Caco-2 (cell line): ENCODE measurements around the gene NNT. TPM values are rescaled to one million over a fixed set of nuclear protein-coding genes. Genes with fewer than 3 reads are reported as not detected.
"Not testable (repeated sequence)": the region's sequence is repeated elsewhere in the genome, so short reads cannot be mapped to it uniquely, and the experiment has no call there.

Experiments used
- BruUV-seq: library from RNA; stranded (reverse); fragments of 400-500 nt; replicated peaks from 2 replicates; lab custom pipeline; 2021; lab: Mats Ljungman, UMichigan
- CTCF ChIA-PET: fragments of 300-600 bp; sonication (Branson Sonifier 250); formaldehyde crosslinking; loops from one replicate; lab custom pipeline; 2022; ENCODE audit warnings: antibody characterized with exemption; lab: Charles Lee
- POLR2A ChIA-PET: fragments of 300-600 bp; sonication (Branson Sonifier 250); formaldehyde crosslinking; loops from one replicate; lab custom pipeline; 2022; ENCODE audit warnings: antibody characterized with exemption; lab: Charles Lee
- DNase-seq, 2 experiments: peaks; one replicate each; pipeline versions ENCODE4 v3.0.0 to v3.0.0-alpha.2; 2020 to 2022
- H3K27me3 ChIP-seq: replicated peaks from 2 replicates; pipeline ENCODE4 v1.6.0; 2011; ENCODE audit warnings: low read length; ENCODE audit not compliant: control insufficient read depth, insufficient read depth
- H3K36me3 ChIP-seq: 2 replicates; pipeline ENCODE4 v1.5.1; 2011; ENCODE audit warnings: low read length; ENCODE audit not compliant: control insufficient read depth, insufficient read depth
- H3K4me1 ChIP-seq: fragments of 250-450 bp; sonication (Bioruptor Pico); 2 replicates; pipeline ENCODE4 v1.5.1; 2020; ENCODE audit warnings: mild to moderate bottlenecking
- H3K4me3 ChIP-seq: 2 replicates; pipeline ENCODE4 v1.5.1; 2011; ENCODE audit warnings: low read depth, mild to moderate bottlenecking, control low read depth, low read length
- H3K9me3 ChIP-seq: fragments of 250-450 bp; sonication (Bioruptor Pico); 2 replicates; pipeline ENCODE4 v1.5.1; 2020; ENCODE audit warnings: mild to moderate bottlenecking, moderate library complexity
- H3K27ac Mint-ChIP-seq: one replicate; pipeline ENCODE4 v1.8.0; 2022; ENCODE audit warnings: mixed read lengths; ENCODE audit not compliant: unreplicated experiment
- H3K27me3 Mint-ChIP-seq: one replicate; pipeline ENCODE4 v1.8.0; 2022; ENCODE audit warnings: mixed read lengths; ENCODE audit not compliant: insufficient read depth, unreplicated experiment
- H3K36me3 Mint-ChIP-seq: one replicate; pipeline ENCODE4 v1.8.0; 2022; ENCODE audit warnings: mild to moderate bottlenecking, mixed read lengths; ENCODE audit not compliant: insufficient read depth, unreplicated experiment
- H3K4me1 Mint-ChIP-seq: one replicate; pipeline ENCODE4 v1.8.0; 2022; ENCODE audit warnings: low read depth, mixed read lengths; ENCODE audit not compliant: unreplicated experiment
- H3K4me3 Mint-ChIP-seq: one replicate; pipeline ENCODE4 v1.8.0; 2022; ENCODE audit warnings: mild to moderate bottlenecking, moderate library complexity, mixed read lengths; ENCODE audit not compliant: unreplicated experiment
- H3K9me3 Mint-ChIP-seq: one replicate; pipeline ENCODE4 v1.8.0; 2022; ENCODE audit warnings: mixed read lengths; ENCODE audit not compliant: unreplicated experiment
- intact Hi-C: fragments of 100-400 bp; cut with micrococcal nuclease; formaldehyde crosslinking; loops from one replicate; pipeline ENCODE4 v1.10.0; 2022; ENCODE audit not compliant: unreplicated experiment
- total RNA-seq: library from RNA; stranded (reverse); gene quantifications from 2 replicates; pipeline ENCODE4 v1.2.3, GENCODE V29; 2022
- TF ChIP-seq, protein P1 (sequence below), 2 experiments: fragments of 200-600 bp in 1 of 2; IDR thresholded peaks; 1 replicate in 1 of 2; 2 replicates in 1 of 2; pipeline versions ENCODE4 v1.5.1 to v1.8.0; 2011 to 2022; ENCODE audit warnings: antibody characterized with exemption in 1 of 2, control low read depth in 1 of 2, inconsistent platforms in 1 of 2, low read depth in 1 of 2, low read length in 1 of 2, mild to moderate bottlenecking in 1 of 2, moderate library complexity in 1 of 2; ENCODE audit not compliant: insufficient read depth in 1 of 2, severe bottlenecking in 1 of 2, unreplicated experiment in 1 of 2

The NNT gene
- total RNA-seq, 1 experiment from 2014 or later = 44.8 TPM

DNA sequence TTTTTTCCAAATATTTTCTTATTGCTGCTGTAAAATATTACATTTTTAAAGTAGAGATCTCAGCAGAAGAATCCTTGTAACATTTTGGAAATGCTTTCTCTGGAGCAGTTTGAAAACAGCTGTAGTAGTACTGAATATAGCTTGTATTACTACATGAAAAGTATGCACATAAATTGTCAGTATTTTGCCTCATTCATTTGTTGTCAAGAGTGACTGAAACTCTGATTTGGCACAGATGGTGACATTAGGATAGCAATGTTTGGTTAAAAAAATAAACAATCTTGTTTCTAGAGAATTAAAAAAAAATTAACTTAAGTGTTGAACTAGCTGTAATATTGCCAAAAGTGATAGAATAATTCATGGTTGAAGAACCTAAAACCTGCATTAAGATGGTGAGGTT lies 90.4 kb downstream of the NNT start:
- ChIA-PET POLR2A (no interaction called here), CTCF (no interaction called here)
- intact Hi-C loops = no loop called here
- H3K36me3 ChIP-seq = no peaks in the 10 kb centered on the region; the same call in 1 of the 2 replicates
- TF ChIP-seq, protein P1, sequence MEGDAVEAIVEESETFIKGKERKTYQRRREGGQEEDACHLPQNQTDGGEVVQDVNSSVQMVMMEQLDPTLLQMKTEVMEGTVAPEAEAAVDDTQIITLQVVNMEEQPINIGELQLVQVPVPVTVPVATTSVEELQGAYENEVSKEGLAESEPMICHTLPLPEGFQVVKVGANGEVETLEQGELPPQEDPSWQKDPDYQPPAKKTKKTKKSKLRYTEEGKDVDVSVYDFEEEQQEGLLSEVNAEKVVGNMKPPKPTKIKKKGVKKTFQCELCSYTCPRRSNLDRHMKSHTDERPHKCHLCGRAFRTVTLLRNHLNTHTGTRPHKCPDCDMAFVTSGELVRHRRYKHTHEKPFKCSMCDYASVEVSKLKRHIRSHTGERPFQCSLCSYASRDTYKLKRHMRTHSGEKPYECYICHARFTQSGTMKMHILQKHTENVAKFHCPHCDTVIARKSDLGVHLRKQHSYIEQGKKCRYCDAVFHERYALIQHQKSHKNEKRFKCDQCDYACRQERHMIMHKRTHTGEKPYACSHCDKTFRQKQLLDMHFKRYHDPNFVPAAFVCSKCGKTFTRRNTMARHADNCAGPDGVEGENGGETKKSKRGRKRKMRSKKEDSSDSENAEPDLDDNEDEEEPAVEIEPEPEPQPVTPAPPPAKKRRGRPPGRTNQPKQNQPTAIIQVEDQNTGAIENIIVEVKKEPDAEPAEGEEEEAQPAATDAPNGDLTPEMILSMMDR (IDR thresholded peaks at IDR 0.05; ENCODE audit: insufficient read depth in 1 of 2, low read depth in 1 of 2, low read length in 1 of 2, severe bottlenecking in 1 of 2, unreplicated experiment in 1 of 2) = no peak
- no peak overlapping the region for H3K4me3 Mint-ChIP-seq
- BruUV-seq = no TSS peak
- H3K9me3 Mint-ChIP-seq = peaks cover 22% of the 10 kb centered on the region
- no peak overlapping the region for H3K4me3 ChIP-seq
- no peaks in the 10 kb centered on the region for H3K27me3 ChIP-seq
- peaks cover 19% of the 10 kb centered on the region for H3K9me3 ChIP-seq
- no peaks in the 10 kb centered on the region for H3K4me1 ChIP-seq
- H3K27me3 Mint-ChIP-seq = no peaks in the 10 kb centered on the region
- H3K27ac Mint-ChIP-seq = no peak overlapping the region
- no peak for DNase-seq
- H3K36me3 Mint-ChIP-seq = no peaks in the 10 kb centered on the region
- H3K4me1 Mint-ChIP-seq = no peaks in the 10 kb centered on the region

DNA sequence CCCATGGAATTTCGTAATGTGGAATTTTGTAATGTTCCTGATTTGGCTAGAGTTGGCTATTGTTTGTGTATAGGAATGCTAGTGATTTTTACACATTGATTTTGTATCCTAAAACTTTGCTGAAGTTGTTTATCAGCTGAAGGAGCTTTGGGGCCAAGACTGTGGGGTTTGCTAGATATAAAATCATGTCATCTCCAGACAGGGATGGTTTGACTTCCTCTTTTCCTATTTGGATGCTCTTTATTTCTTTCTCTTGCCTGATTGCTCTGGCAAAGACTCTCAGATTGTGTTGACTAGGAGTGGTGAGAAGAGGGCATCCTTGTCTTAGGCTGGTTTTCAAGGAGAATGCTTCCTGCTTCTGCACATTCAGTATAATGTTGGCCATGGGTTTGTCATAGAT lies 91.0 kb downstream of the NNT start:
- no peak for DNase-seq
- Mint-ChIP-seq H3K9me3 (peaks cover 22% of the 10 kb centered on the region), H3K36me3 (no peaks in the 10 kb centered on the region), H3K27ac (no peak overlapping the region), H3K4me1 (no peaks in the 10 kb centered on the region), H3K27me3 (no peaks in the 10 kb centered on the region), H3K4me3 (no peak overlapping the region)
- intact Hi-C loops = no loop called here
- TF ChIP-seq, protein P1 (IDR thresholded peaks at IDR 0.05; ENCODE audit: insufficient read depth in 1 of 2, low read depth in 1 of 2, low read length in 1 of 2, severe bottlenecking in 1 of 2, unreplicated experiment in 1 of 2) = no peak
- ChIA-PET POLR2A (no interaction called here), CTCF (no interaction called here)
- Histone ChIP-seq H3K4me1 (no peaks in the 10 kb centered on the region), H3K9me3 (peaks cover 19% of the 10 kb centered on the region), H3K27me3 (no peaks in the 10 kb centered on the region), H3K36me3 (no peaks in the 10 kb centered on the region; the same call in 1 of the 2 replicates), H3K4me3 (no peak overlapping the region)
- no TSS peak for BruUV-seq

DNA sequence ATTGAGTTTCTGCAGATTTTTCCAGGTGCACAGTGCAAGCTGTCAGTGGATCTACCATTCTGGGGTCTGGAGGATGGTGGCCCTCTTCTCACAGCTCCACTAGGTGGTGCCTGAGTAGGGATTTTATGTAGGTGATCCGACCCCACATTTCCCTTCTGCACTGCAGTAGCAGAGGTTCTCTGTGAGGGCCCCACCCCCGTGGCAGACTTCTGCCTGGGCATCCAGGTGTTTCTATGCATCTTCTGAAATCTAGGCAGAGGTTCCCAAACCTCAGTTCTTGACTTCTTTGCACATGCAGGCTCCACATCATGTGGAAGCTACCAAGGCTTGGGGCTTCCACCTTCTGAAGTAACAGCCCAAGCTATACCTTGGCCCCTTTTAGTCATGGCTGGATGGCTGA lies 93.5 kb downstream of the NNT start:
- H3K4me1 ChIP-seq, POLR2A ChIA-PET, BruUV-seq, H3K27ac Mint-ChIP-seq, H3K4me1 Mint-ChIP-seq, H3K36me3 Mint-ChIP-seq, H3K4me3 Mint-ChIP-seq, CTCF ChIA-PET, H3K36me3 ChIP-seq, H3K27me3 ChIP-seq, H3K27me3 Mint-ChIP-seq, intact Hi-C loops, H3K4me3 ChIP-seq: not testable (repeated sequence)
- H3K9me3 ChIP-seq = peaks cover 19% of the 10 kb centered on the region
- peak in 1 of 2 experiments; percentile 6 for DNase-seq
- peaks cover 22% of the 10 kb centered on the region for H3K9me3 Mint-ChIP-seq

DNA sequence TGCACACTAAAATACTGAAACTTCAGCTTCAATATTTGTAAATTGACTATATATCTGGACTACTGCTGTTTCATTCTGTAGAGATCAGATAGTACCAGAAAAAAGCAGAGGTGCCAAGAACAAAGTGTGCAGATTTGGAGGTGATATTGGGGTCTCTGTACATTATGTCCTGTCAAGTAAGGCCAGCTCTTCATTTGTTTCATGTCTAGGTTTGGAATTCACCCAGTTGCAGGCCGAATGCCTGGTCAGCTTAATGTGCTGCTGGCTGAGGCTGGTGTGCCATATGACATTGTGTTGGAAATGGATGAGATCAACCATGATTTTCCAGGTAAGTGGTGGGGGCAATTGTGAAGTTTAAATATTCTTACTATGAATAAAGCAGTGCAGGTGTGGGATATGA lies 96.9 kb downstream of the NNT start:
- Mint-ChIP-seq H3K9me3 (peaks cover 14% of the 10 kb centered on the region), H3K27me3 (no peaks in the 10 kb centered on the region), H3K36me3 (no peaks in the 10 kb centered on the region), H3K27ac (no peak overlapping the region), H3K4me1 (no peaks in the 10 kb centered on the region), H3K4me3 (no peak overlapping the region)
- Histone ChIP-seq H3K36me3 (no peaks in the 10 kb centered on the region; the same call in 1 of the 2 replicates), H3K4me3 (no peak overlapping the region), H3K9me3 (peaks cover 18% of the 10 kb centered on the region), H3K4me1 (no peaks in the 10 kb centered on the region), H3K27me3 (no peaks in the 10 kb centered on the region)
- no peak for DNase-seq
- POLR2A ChIA-PET = no interaction called here
- TF ChIP-seq, protein P1 (IDR thresholded peaks at IDR 0.05; ENCODE audit: insufficient read depth in 1 of 2, low read depth in 1 of 2, low read length in 1 of 2, severe bottlenecking in 1 of 2, unreplicated experiment in 1 of 2) = no peak
- CTCF ChIA-PET = no interaction called here
- BruUV-seq = no TSS peak
- intact Hi-C loops = no loop called here
